ENCODE measurements around the gene TATDN2. TPM values are rescaled to one million over a fixed set of nuclear protein-coding genes. Genes with fewer than 3 reads are reported as not detected.

TATDN2 gene
- total RNA-seq, 1 donor from 2014 or later: 34.5 TPM

GRCh38 chr3:10242182-10243065 lies 5.8 kb upstream of the TATDN2 start:
- no peak for DNase-seq (ENCODE audit: low spot score, unreplicated experiment)
- Mint-ChIP-seq H3K4me1 (ENCODE audit: low read depth) (no peaks in the 10 kb centered on the region), H3K4me3 (ENCODE audit: low read depth) (no peak overlapping the region), H3K9me3 (ENCODE audit: low read depth) (peaks cover 10% of the 10 kb centered on the region), H3K27me3 (no peaks in the 10 kb centered on the region), H3K27ac (no peak overlapping the region), H3K36me3 (ENCODE audit: insufficient read depth) (no peaks in the 10 kb centered on the region)
- no peak for TF ChIP-seq CTCF (IDR thresholded peaks at IDR 0.05; ENCODE audit: unreplicated experiment)

DNA sequence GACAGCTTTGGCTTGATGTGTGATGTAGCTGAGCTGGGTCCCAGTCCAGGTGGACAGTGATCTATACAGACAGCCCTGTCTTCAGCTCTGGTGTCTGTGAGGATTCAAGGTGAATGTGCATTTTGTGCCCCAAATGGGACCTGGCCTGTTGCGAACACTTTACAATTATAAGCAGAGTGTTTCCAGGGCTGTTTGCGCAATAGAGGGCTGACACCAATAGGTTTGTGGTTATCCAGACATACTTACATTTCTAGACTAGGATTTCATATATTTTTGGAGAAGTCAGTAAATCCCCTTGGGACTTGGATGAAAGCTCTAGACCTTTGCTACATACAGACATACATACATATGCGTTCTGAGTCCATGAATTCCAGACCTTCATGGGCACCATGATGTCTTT lies 4.2 kb upstream of the TATDN2 start:
- Mint-ChIP-seq H3K27ac (no peak overlapping the region), H3K27me3 (no peaks in the 10 kb centered on the region), H3K4me1 (ENCODE audit: low read depth) (no peaks in the 10 kb centered on the region), H3K4me3 (ENCODE audit: low read depth) (no peak overlapping the region), H3K9me3 (ENCODE audit: low read depth) (peaks cover 10% of the 10 kb centered on the region), H3K36me3 (ENCODE audit: insufficient read depth) (no peaks in the 10 kb centered on the region)
- no peak for DNase-seq (ENCODE audit: low spot score, unreplicated experiment)
- no peak for TF ChIP-seq CTCF (IDR thresholded peaks at IDR 0.05; ENCODE audit: unreplicated experiment)

DNA sequence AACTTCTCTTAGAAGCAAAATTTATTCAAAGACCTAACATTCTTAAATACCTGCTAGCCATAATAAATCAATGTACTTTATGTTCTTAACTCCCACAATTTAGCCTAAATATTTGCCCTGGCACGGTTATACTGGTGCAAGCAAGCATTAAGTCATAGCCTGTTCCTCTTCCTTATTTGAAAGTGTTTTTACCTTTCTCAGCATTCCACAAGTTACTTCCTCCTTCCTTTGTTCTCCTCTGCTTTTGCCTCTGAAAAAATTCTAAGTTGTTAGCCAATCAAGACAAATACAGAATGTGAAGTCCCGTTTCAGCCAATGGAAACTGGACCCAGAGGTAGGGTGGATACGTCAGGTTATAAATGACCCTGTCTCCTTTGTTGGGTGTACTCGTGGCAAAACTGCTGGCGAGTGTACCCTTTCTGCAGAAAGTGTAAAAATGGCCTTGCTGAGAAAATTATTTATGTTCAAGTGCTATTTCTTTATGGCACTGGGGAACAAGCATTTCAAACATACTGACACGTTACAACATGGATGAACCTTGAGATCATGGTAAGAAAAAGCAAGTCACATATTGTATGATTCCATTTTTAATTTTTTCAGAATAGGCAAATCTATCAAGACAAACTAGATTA lies 3.1 kb upstream of the TATDN2 start:
- H3K36me3 Mint-ChIP-seq (ENCODE audit: insufficient read depth): no peaks in the 10 kb centered on the region
- no peak overlapping the region for H3K4me3 Mint-ChIP-seq (ENCODE audit: low read depth)
- no peak overlapping the region for H3K27ac Mint-ChIP-seq
- no peaks in the 10 kb centered on the region for H3K27me3 Mint-ChIP-seq
- peaks cover 10% of the 10 kb centered on the region for H3K9me3 Mint-ChIP-seq (ENCODE audit: low read depth)
- peaks cover 9% of the 10 kb centered on the region for H3K4me1 Mint-ChIP-seq (ENCODE audit: low read depth)
- DNase-seq (ENCODE audit: low spot score, unreplicated experiment): no peak
- TF ChIP-seq CTCF (IDR thresholded peaks at IDR 0.05; ENCODE audit: unreplicated experiment): no peak

DNA sequence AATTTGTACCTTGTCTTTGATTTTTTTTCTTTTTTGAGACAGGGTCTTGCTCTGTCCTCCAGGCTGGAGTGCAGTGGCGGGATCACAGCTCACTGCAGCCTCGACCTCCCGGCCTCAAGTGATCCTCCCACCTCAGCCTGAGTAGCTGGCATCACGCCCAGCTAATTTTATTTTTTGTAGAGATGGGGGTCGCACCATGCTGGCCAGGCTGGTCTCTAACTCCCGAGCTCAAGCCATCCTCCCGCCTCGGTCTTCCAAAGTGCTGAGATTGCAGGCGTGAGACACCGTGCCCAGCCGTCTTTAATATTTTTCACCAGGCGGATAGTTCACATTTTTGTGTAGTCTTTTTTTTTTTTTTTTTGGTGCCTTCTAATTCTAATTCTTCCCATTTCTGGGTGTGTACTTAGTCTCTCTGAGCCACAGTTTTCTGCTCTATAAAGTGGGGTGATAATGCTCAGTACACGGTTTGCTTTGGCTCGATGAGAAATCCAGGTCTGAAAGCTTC lies 528 bp upstream of the TATDN2 start:
- peaks cover 18% of the 10 kb centered on the region for H3K4me1 Mint-ChIP-seq (ENCODE audit: low read depth)
- H3K27me3 Mint-ChIP-seq: no peaks in the 10 kb centered on the region
- no peak for DNase-seq (ENCODE audit: low spot score, unreplicated experiment)
- peaks cover 10% of the 10 kb centered on the region for H3K9me3 Mint-ChIP-seq (ENCODE audit: low read depth)
- H3K27ac Mint-ChIP-seq: peak overlapping the region; percentile 93
- peaks cover 9% of the 10 kb centered on the region for H3K36me3 Mint-ChIP-seq (ENCODE audit: insufficient read depth)
- peak overlapping the region; percentile 60 for H3K4me3 Mint-ChIP-seq (ENCODE audit: low read depth)
- no peak for TF ChIP-seq CTCF (IDR thresholded peaks at IDR 0.05; ENCODE audit: unreplicated experiment)

- Mint-ChIP-seq H3K27me3 (no peaks in the 10 kb centered on the region), H3K4me3 (ENCODE audit: low read depth) (peak overlapping the region; percentile 86), H3K4me1 (ENCODE audit: low read depth) (peaks cover 18% of the 10 kb centered on the region), H3K9me3 (ENCODE audit: low read depth) (peaks cover 10% of the 10 kb centered on the region), H3K27ac (peak overlapping the region; percentile 85), H3K36me3 (ENCODE audit: insufficient read depth) (peaks cover 14% of the 10 kb centered on the region)
- no peak for DNase-seq (ENCODE audit: low spot score, unreplicated experiment)
- TF ChIP-seq CTCF (IDR thresholded peaks at IDR 0.05; ENCODE audit: unreplicated experiment): no peak
Observed at GRCh38 chr3:10248984-10249748, 907 bp downstream of the TATDN2 start.

Measured in progenitor cell of endocrine pancreas (in vitro differentiated cells).